ENCODE results near the gene ZNF532. TPM values are rescaled to one million over a fixed set of nuclear protein-coding genes. Genes with fewer than 3 reads are reported as not detected.

The ZNF532 gene
- polyA plus RNA-seq, 3 donors from 2014 or later: 0.49 to 0.99 TPM; not detected in 1

- no peaks in the 10 kb centered on the region for H3K9me3 Mint-ChIP-seq
- H3K27me3 Mint-ChIP-seq (ENCODE audit: low read depth in 3 of 3): peaks cover 0 to 5% (median 0%) of the 10 kb centered on the region in 3 donors
- H3K4me3 Mint-ChIP-seq: no peak overlapping the region
- no peak for DNase-seq
- no peak overlapping the region for H3K27ac Mint-ChIP-seq
- H3K36me3 Mint-ChIP-seq: peaks cover 3 to 10% (median 3%) of the 10 kb centered on the region in 3 donors
- no peaks in the 10 kb centered on the region for H3K4me1 Mint-ChIP-seq
These were observed 94.0 kb downstream of the ZNF532 start for GRCh38 chr18:58958628-58959027.

GRCh38 chr18:58960508-58960907, 95.8 kb downstream of the ZNF532 start:
- Mint-ChIP-seq H3K4me3 (no peak overlapping the region), H3K36me3 (peaks cover 3 to 10% (median 3%) of the 10 kb centered on the region in 3 donors), H3K9me3 (no peaks in the 10 kb centered on the region), H3K4me1 (no peaks in the 10 kb centered on the region), H3K27me3 (ENCODE audit: low read depth in 3 of 3) (peaks cover 0 to 7% (median 3%) of the 10 kb centered on the region in 3 donors), H3K27ac (no peak overlapping the region)
- DNase-seq: no peak

DNA sequence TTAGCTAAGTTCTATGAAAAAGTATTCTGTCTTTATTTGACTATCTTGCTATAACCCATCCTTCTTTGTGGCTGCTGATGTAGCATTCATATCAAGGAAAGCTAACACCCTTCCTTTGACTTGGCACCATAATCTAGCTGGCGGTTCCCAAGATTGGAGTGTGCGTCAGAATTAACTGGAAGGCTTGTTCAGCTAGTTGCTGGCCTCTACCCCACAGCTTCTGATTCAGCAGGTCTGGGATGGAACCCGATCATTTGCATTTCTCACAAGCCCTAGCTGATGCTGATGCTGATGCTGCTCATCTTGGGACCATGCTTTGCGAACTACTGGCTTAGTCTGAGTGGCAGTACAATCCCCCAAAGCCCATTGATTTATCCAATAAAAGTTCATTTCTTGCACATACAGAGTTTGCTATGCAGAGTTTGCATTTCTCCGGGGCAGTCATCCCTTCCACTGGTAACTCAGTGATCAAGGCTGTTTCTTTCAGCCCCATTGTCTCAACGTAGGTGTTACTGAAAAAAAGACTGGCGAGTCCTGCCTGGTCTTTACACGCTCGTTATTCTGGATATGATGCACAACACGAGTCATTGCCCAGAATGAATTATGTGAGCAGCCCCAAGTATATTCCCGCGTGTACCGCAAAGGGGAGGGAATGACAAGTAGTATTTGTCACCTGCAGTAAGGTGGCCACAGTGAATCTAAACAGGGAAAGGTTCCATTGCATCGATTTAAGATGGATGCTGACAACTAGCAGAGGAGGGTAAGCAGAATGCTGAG, 96.5 kb downstream of the ZNF532 start:
- Mint-ChIP-seq H3K9me3 (no peaks in the 10 kb centered on the region), H3K4me3 (no peak overlapping the region), H3K27me3 (ENCODE audit: low read depth in 3 of 3) (peaks cover 0 to 7% (median 3%) of the 10 kb centered on the region in 3 donors), H3K36me3 (peaks cover 3 to 10% (median 3%) of the 10 kb centered on the region in 3 donors), H3K4me1 (no peaks in the 10 kb centered on the region), H3K27ac (peak overlapping the region in 1 of 6 donors; percentile 35)
- DNase-seq: no peak

GRCh38 chr18:58962336-58962735, 97.7 kb downstream of the ZNF532 start:
- no peak overlapping the region for H3K27ac Mint-ChIP-seq
- no peaks in the 10 kb centered on the region for H3K9me3 Mint-ChIP-seq
- H3K4me3 Mint-ChIP-seq: no peak overlapping the region
- H3K27me3 Mint-ChIP-seq (ENCODE audit: low read depth in 3 of 3): peaks cover 0 to 7% (median 3%) of the 10 kb centered on the region in 3 donors
- DNase-seq: no peak
- H3K4me1 Mint-ChIP-seq: no peaks in the 10 kb centered on the region
- H3K36me3 Mint-ChIP-seq: peaks cover 0 to 3% (median 3%) of the 10 kb centered on the region in 3 donors

DNA sequence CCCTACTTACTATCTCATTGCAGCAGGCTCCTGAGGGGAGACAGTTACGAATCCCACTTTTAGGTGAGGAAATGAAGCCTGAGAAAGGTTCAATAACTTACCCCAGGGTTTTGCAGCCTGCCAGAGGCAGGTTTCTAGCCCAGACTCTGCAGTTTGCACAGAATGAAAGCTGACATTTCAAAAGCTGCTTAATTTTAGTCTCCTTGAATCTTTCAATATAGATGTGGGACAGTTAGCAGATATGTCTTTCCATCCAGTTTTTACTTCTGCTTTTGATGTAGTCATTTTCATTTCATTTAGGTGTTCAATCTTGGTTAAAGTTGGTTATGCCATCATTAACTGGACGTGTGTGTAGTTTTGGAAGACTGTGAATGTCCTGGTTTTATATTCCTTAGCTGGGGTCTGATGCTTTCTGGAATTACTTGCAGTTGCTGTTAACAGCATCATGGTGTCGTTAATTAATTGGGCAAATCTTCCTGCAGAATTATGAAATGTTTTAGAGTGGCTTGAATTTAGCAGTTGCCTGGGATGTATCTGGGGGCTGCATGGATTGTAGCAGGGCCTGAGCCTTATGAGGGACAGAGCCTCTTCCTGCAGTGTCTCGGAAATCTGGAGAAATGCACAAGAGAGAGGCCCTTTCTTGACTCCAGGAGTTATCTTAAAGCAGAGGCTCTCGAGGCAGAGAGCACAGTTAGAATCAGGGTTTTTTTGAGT, 100.8 kb downstream of the ZNF532 start:
- Mint-ChIP-seq H3K36me3 (peaks cover 0 to 3% (median 3%) of the 10 kb centered on the region in 3 donors), H3K27me3 (ENCODE audit: low read depth in 3 of 3) (peaks cover 0 to 5% (median 3%) of the 10 kb centered on the region in 3 donors), H3K27ac (no peak overlapping the region), H3K9me3 (no peaks in the 10 kb centered on the region), H3K4me3 (no peak overlapping the region), H3K4me1 (no peaks in the 10 kb centered on the region)
- DNase-seq: no peak

DNA sequence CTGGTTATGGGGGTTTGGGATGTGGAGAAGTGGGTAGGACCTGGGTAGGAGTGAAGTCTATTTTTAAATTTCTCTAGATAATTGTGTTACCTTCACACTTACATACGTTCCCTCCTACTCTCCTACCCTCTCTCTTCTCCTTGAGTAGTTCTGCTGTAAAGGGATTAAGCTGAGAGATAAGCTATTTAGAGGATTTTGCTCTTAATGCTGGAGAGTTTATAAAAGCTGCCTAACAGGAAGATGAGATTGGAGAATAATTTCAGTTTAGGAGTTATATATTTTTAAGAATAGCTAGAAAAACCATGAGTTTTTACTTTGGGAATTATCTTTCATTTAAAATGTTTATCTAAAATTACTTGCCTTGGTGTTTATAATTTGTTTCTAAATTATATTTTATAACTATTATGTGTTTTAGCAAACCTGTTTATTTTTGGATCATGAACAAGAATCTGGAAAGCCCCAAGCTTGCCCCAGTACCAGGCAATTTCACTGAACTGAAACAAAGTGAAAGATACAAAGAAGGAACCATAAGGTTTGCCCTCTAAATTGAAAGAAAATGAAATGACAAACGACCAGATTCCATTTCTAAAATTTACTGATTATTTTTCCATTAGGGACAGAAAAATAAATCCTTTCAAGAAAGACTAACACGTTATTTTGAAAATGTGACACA, 101.5 kb downstream of the ZNF532 start:
- no peak overlapping the region for H3K27ac Mint-ChIP-seq
- H3K4me3 Mint-ChIP-seq: no peak overlapping the region
- no peaks in the 10 kb centered on the region for H3K9me3 Mint-ChIP-seq
- peaks cover 0 to 5% (median 3%) of the 10 kb centered on the region in 3 donors for H3K27me3 Mint-ChIP-seq (ENCODE audit: low read depth in 3 of 3)
- no peaks in the 10 kb centered on the region for H3K4me1 Mint-ChIP-seq
- DNase-seq: no peak
- H3K36me3 Mint-ChIP-seq: peaks cover 0 to 3% (median 3%) of the 10 kb centered on the region in 3 donors

DNA sequence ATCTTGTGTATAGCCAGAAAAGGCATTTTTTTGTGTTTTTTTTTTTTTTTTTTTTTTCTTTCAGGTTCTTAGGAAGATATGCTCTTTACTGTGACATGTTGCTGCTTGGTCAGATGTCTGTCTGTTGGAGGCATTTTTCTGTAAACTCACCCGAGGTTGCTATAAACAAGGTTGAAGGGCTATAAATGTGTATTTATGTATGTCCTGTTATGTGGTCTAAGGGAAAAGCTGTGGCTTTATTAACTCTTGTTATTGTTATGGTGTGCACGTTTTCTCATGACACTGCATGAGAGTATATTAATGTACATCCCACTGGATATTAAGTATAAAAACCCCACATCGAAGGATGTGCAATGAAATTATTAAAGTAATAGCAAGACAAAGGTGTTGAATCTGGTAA, 102.0 kb downstream of the ZNF532 start:
- DNase-seq: no peak
- no peak overlapping the region for H3K4me3 Mint-ChIP-seq
- H3K27ac Mint-ChIP-seq: no peak overlapping the region
- no peaks in the 10 kb centered on the region for H3K9me3 Mint-ChIP-seq
- no peaks in the 10 kb centered on the region for H3K36me3 Mint-ChIP-seq
- peaks cover 2 to 3% (median 2%) of the 10 kb centered on the region in 3 donors for H3K27me3 Mint-ChIP-seq (ENCODE audit: low read depth in 3 of 3)
- no peaks in the 10 kb centered on the region for H3K4me1 Mint-ChIP-seq

DNA sequence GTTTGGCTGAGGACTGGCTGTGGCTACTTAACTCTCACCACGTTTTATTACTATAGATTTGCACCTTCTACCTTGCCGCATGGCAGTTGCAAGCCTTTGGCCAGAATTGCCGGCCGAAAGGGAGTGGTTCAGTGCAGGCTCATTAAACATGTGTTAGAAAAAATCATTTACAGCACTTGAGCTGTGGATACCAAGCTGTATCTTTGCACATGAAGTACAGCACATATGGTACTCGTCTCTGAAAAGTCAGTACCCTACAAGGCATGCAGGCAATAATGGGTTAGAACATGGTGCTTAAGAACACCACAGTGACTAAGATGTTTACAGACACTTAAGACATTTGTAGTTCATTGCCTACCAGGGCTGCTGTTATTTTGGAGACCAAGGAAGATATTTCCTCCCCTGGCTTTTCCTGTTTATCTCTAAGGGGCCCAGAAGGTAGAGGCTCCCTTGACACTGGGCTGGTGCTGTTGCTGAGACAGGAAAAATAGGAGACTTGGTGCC, 103.1 kb downstream of the ZNF532 start:
- Mint-ChIP-seq H3K27ac (no peak overlapping the region), H3K27me3 (ENCODE audit: low read depth in 3 of 3) (peaks cover 2 to 3% (median 2%) of the 10 kb centered on the region in 3 donors)

DNA sequence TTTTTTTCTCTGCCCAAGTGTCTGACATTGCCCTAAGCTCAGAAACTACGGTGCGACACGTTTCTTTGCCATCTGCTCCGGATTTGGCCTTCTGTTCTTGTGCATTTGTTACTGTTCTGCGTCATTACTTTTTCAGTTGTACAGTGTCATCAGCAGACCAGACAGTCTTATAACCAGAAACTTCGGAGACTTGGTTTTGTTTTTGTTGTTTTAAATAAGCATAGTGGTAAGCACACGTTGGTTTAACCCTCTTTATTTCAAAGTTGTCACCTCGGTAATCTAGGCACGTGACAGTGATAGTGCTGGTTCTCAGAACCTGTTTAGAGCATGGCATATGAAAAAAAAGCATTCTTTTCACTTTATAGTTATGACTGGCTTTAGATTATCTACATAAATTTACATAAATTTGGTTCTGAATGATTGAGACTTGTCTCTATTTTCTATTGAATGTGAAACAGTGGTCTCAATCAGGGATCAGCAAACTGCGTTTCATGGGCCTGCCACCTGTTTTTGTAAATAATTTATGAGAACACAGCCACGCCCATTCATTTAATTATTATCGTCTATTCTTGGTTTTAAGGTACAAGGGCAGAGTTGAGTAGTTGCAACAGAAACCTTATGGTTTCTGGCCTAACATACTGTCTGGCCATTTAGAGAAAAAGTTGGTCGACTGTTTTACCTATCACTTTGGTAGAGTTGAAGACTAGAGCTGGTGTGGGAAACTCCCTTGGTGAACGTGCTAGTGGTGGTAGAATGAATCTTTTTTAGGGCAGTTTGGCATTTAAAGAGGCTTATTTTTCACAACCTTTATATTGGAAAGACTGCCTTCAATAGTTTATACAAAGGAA, 106.5 kb downstream of the ZNF532 start:
- Mint-ChIP-seq H3K27ac (no peak overlapping the region), H3K36me3 (peaks cover 0 to 3% (median 0%) of the 10 kb centered on the region in 3 donors), H3K9me3 (no peaks in the 10 kb centered on the region), H3K4me1 (peaks cover 0 to 1% of the 10 kb centered on the region in 2 donors), H3K27me3 (ENCODE audit: low read depth in 3 of 3) (peaks cover 0 to 2% (median 2%) of the 10 kb centered on the region in 3 donors), H3K4me3 (no peak overlapping the region)
- no peak for DNase-seq

More for the DNA sequence above, 103.1 kb downstream of the ZNF532 start:
- no peak overlapping the region for H3K4me3 Mint-ChIP-seq
- no peaks in the 10 kb centered on the region for H3K9me3 Mint-ChIP-seq
- H3K4me1 Mint-ChIP-seq: peaks cover 0 to 1% of the 10 kb centered on the region in 2 donors
- no peak for DNase-seq
- H3K36me3 Mint-ChIP-seq: no peaks in the 10 kb centered on the region

DNA sequence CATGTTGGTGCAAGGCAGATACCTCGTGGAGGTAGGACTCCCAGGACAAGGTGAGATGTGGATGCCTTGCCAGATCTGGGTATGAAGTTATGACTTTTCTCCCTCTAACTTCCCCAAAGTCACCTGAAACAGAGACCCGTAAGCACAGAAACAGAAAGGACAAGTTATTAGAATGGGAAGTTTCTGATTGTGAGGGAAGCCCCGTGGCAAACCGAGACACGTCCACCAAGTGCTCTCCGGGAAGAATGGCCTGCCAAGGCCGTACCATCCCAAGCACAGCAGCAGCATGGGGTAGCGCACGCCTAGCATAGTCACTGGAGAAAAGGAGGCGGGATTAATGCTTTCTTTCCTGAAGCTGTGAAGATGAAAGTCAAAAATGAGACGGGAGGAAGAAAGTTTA, 110.6 kb downstream of the ZNF532 start:
- no peak overlapping the region for H3K27ac Mint-ChIP-seq
- H3K4me1 Mint-ChIP-seq: peaks cover 0 to 1% of the 10 kb centered on the region in 2 donors
- H3K27me3 Mint-ChIP-seq (ENCODE audit: low read depth in 3 of 3): peaks cover 0 to 2% (median 2%) of the 10 kb centered on the region in 3 donors
- H3K4me3 Mint-ChIP-seq: no peak overlapping the region
- H3K36me3 Mint-ChIP-seq: peaks cover 0 to 3% (median 0%) of the 10 kb centered on the region in 3 donors
- DNase-seq: no peak
- H3K9me3 Mint-ChIP-seq: no peaks in the 10 kb centered on the region

- no peak for DNase-seq
- Mint-ChIP-seq H3K4me3 (no peak overlapping the region), H3K4me1 (peaks cover 0 to 1% of the 10 kb centered on the region in 2 donors), H3K36me3 (peaks cover 0 to 3% (median 0%) of the 10 kb centered on the region in 3 donors), H3K9me3 (no peaks in the 10 kb centered on the region), H3K27me3 (ENCODE audit: low read depth in 3 of 3) (peaks cover 0 to 2% (median 2%) of the 10 kb centered on the region in 3 donors), H3K27ac (no peak overlapping the region)
These were observed 111.1 kb downstream of the ZNF532 start for GRCh38 chr18:58975781-58976180.

GRCh38 chr18:58977223-58977622, 112.5 kb downstream of the ZNF532 start:
- Mint-ChIP-seq H3K4me1 (peaks cover 0 to 1% of the 10 kb centered on the region in 2 donors), H3K4me3 (no peak overlapping the region), H3K36me3 (peaks cover 0 to 3% (median 0%) of the 10 kb centered on the region in 3 donors), H3K27ac (no peak overlapping the region), H3K9me3 (no peaks in the 10 kb centered on the region), H3K27me3 (ENCODE audit: low read depth in 3 of 3) (peaks cover 0 to 2% (median 2%) of the 10 kb centered on the region in 3 donors)
- no peak for DNase-seq

DNA sequence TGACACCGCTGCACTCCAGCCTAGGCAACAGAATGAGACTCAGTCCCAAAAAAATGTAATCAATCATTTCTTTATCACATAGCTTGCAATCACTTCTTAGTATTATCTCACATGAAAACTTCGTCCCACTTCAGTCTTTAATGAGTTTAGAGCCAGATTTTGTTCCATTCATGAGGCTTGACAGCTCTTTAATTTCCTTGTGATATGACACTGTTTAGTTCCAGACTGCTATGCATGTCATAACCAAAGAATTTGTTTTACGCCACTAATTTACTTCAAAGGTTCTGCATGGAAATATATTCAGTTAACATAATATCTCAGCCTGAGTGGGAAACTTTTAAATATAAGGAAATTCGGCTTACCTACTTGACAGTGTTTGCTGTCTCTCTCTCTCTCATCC, 113.1 kb downstream of the ZNF532 start:
- H3K9me3 Mint-ChIP-seq: no peaks in the 10 kb centered on the region
- peaks cover 0 to 2% (median 2%) of the 10 kb centered on the region in 3 donors for H3K27me3 Mint-ChIP-seq (ENCODE audit: low read depth in 3 of 3)
- no peaks in the 10 kb centered on the region for H3K4me1 Mint-ChIP-seq
- no peak overlapping the region for H3K4me3 Mint-ChIP-seq
- no peak for DNase-seq
- peaks cover 0 to 3% (median 0%) of the 10 kb centered on the region in 3 donors for H3K36me3 Mint-ChIP-seq
- H3K27ac Mint-ChIP-seq: no peak overlapping the region
